VCaP (cell line): ENCODE results near the gene ARFGAP1.

Experiments used
- H3K27ac ChIP-seq: fragments of 450-650 bp; 2 replicates; pipeline ENCODE4 v1.5.1; 2017
- TF ChIP-seq, protein P1 (sequence below): fragments of 450-650 bp; conservative IDR thresholded peaks from 2 replicates; pipeline ENCODE4 v1.5.1; 2017; ENCODE audit warnings: mild to moderate bottlenecking, moderate library complexity

ARFGAP1 gene

GRCh38 chr20:63283397-63284082 lies 10.9 kb downstream of the ARFGAP1 start:
- TF ChIP-seq, protein P1, sequence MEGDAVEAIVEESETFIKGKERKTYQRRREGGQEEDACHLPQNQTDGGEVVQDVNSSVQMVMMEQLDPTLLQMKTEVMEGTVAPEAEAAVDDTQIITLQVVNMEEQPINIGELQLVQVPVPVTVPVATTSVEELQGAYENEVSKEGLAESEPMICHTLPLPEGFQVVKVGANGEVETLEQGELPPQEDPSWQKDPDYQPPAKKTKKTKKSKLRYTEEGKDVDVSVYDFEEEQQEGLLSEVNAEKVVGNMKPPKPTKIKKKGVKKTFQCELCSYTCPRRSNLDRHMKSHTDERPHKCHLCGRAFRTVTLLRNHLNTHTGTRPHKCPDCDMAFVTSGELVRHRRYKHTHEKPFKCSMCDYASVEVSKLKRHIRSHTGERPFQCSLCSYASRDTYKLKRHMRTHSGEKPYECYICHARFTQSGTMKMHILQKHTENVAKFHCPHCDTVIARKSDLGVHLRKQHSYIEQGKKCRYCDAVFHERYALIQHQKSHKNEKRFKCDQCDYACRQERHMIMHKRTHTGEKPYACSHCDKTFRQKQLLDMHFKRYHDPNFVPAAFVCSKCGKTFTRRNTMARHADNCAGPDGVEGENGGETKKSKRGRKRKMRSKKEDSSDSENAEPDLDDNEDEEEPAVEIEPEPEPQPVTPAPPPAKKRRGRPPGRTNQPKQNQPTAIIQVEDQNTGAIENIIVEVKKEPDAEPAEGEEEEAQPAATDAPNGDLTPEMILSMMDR: no peak
- H3K27ac ChIP-seq: no peak overlapping the region

DNA sequence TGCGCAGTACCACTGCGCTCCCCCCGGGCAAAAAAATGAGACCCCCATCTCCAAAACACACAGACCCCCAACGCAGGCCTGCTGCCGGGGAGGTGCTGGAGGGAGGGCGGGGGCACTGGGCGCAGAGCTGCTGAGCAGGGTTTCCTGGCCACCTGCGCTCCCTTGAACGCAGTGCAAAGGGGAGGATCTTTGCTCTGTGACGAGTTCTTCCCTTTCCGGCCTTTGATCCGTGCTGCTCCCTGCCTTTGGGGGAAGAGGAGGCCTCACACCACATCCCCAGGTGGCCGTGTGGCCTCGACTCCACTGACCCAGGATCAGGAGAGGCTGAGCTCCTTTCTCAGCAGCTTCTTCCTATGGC lies 11.4 kb downstream of the ARFGAP1 start:
- TF ChIP-seq, protein P1: no peak
- no peak overlapping the region for H3K27ac ChIP-seq

GRCh38 chr20:63284544-63284949 lies 11.9 kb downstream of the ARFGAP1 start:
- TF ChIP-seq, protein P1: no peak

DNA sequence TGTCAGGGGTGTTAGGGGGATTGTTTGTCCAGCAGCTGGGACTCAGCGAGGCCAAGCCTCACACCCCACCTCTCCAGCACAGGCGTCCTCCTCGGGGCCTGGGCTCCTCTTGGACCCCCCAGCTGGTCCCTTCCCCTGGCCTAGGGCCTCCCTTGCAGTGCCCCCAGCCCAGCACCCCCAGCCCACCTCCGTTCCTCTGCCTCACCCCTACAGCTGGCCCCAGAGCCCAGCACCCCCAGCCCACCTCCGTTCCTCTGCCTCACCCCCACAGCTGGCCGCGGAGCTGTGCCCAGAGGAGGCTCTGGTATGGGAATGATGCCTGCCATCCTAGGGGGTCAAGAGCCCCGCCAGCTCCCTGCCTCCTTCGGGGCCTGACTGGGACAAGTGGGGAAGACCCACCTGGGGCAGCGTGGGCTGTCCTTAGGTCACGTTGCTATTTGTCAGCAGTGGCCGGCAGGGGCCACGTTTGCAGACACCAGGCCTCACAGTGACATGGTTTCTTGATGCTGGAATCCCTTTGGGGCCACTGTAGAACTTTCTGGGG lies 12.4 kb downstream of the ARFGAP1 start:
- TF ChIP-seq, protein P1: no peak
- H3K27ac ChIP-seq: no peak overlapping the region

More at GRCh38 chr20:63284544-63284949, 11.9 kb downstream of the ARFGAP1 start:
- H3K27ac ChIP-seq: no peak overlapping the region

DNA sequence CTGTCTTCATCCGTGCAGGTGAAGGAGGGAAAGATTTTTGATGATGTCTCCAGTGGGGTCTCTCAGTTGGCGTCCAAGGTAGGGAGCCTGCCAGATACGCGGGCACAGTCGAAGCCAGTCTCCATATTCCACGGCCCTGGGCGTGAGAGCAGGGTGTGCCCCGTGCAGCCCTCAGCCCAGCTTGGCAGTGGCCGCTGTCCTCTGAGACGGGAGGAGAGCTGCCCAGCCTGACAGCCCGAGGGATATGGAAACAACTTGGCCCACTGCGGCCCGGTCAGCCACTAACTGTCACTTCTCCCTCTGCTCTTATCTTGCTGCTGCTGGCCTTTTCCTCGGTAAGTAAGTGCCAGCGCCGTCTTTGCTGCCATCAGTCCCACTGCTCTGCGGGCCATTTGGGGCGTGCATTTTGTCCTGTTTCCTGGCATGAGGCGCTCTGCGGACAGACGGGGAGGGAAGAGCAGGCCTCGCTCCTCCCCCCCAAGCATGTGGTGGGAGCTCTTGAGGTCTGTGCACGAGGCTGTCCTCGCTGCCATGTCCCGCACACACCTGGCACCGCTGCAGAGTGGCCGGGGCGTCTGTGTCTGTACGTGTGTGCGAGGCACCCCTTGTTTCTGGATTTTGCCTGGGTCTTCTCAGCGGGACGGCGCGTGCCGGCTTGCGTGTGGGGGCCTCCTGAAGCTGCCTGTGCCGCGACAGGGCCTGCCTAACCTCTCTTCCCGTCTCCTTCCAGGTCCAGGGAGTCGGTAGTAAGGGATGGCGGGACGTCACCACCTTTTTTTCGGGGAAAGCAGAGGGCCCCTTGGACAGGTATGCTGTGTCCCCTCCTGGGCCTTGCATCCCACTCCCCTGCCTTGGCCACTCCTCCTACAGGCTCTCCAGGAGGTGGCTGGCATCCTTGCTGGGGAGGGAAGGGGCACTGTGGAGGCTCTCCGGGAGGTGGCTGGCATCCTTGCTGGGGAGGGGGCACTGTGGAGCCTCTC lies 13.3 kb downstream of the ARFGAP1 start:
- no peak overlapping the region for H3K27ac ChIP-seq
- TF ChIP-seq, protein P1: no peak

DNA sequence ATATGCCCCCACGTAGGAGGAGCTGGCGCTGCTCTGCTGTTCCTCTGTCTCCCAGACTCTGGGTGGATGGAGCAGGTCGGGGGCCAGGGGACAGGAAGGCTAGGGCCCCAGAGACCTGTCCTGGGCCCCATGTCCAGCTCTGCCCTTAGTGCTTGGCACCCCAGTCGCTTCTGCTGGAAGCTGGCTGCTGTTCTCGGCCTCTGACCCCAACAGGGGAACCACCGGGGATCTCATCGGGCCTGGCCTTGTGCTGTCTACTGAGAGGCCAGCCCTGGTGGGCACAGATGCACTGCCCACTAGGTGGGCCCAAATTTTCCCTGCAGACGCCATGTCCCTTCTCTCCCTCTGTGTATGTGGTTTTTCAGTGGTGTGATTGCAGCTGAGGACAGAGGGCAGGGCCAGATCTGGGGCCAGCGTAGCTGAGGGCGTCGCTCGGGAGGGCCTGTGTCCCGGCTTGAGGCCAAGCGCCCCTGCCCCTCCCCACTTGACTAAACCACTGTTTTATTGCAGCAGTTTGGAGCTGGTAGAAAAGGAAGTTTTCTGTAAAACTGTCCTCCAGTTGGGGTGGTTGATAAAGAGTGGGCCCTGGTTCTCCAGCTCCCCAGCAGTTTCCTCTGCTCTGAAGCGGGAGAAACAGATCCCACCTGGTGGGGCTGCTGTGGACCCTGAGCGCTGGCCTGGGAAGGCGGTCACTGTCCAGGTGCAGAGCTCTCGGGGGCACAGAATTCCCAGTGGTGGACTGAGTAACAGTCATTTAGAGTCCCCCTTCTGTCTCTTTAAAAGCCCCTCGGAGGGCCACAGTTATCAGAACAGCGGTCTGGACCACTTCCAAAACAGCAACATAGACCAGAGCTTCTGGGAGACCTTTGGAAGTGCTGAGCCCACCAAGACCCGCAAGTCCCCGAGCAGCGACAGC lies 14.4 kb downstream of the ARFGAP1 start:
- no peak overlapping the region for H3K27ac ChIP-seq
- TF ChIP-seq, protein P1: no peak
